SK-N-SH (cell line): Measurements from ENCODE around the gene CFAP97D1.

Source experiments
- ELF1 ChIP-seq: IDR thresholded peaks from 2 replicates; pipeline ENCODE4 v1.4.0; 2012
- POLR2AphosphoS5 ChIP-seq: IDR thresholded peaks from 2 replicates; pipeline ENCODE4 v1.6.1; 2012; ENCODE audit warnings: low read depth, low read length
- TAF1 ChIP-seq: IDR thresholded peaks from 2 replicates; pipeline ENCODE4 v1.6.1; 2012; ENCODE audit warnings: low read depth, mild to moderate bottlenecking, low read length, moderate library complexity, borderline replicate concordance
- USF2 ChIP-seq: fragments of 150-350 bp; IDR thresholded peaks from 2 replicates; pipeline ENCODE4 v1.6.1; 2017; ENCODE audit warnings: antibody characterized with exemption, low read length, low read depth, borderline replicate concordance
- TF ChIP-seq, protein P1 (sequence below): fragments of 200-600 bp; sonication (generic); IDR thresholded peaks from 2 replicates; pipeline ENCODE4 v1.6.1; 2017; ENCODE audit warnings: antibody characterized with exemption, mild to moderate bottlenecking, moderate library complexity
- TF ChIP-seq, protein P2 (sequence below): IDR thresholded peaks from 2 replicates; pipeline ENCODE4 v1.6.1; 2012; ENCODE audit warnings: mild to moderate bottlenecking, low read depth, low read length, moderate library complexity
- TF ChIP-seq, protein P3 (sequence below): fragments of 150-350 bp; IDR thresholded peaks from 2 replicates; pipeline ENCODE4 v1.6.1; 2016; ENCODE audit warnings: mild to moderate bottlenecking, low read depth, low read length

GRCh38 chr17:43830510-43831140 lies 50.4 kb downstream of the CFAP97D1 start:
- TF ChIP-seq, protein P1, sequence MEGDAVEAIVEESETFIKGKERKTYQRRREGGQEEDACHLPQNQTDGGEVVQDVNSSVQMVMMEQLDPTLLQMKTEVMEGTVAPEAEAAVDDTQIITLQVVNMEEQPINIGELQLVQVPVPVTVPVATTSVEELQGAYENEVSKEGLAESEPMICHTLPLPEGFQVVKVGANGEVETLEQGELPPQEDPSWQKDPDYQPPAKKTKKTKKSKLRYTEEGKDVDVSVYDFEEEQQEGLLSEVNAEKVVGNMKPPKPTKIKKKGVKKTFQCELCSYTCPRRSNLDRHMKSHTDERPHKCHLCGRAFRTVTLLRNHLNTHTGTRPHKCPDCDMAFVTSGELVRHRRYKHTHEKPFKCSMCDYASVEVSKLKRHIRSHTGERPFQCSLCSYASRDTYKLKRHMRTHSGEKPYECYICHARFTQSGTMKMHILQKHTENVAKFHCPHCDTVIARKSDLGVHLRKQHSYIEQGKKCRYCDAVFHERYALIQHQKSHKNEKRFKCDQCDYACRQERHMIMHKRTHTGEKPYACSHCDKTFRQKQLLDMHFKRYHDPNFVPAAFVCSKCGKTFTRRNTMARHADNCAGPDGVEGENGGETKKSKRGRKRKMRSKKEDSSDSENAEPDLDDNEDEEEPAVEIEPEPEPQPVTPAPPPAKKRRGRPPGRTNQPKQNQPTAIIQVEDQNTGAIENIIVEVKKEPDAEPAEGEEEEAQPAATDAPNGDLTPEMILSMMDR, result no peak
- TF ChIP-seq ELF1, result no peak
- no peak for TF ChIP-seq USF2
- TF ChIP-seq, protein P2, sequence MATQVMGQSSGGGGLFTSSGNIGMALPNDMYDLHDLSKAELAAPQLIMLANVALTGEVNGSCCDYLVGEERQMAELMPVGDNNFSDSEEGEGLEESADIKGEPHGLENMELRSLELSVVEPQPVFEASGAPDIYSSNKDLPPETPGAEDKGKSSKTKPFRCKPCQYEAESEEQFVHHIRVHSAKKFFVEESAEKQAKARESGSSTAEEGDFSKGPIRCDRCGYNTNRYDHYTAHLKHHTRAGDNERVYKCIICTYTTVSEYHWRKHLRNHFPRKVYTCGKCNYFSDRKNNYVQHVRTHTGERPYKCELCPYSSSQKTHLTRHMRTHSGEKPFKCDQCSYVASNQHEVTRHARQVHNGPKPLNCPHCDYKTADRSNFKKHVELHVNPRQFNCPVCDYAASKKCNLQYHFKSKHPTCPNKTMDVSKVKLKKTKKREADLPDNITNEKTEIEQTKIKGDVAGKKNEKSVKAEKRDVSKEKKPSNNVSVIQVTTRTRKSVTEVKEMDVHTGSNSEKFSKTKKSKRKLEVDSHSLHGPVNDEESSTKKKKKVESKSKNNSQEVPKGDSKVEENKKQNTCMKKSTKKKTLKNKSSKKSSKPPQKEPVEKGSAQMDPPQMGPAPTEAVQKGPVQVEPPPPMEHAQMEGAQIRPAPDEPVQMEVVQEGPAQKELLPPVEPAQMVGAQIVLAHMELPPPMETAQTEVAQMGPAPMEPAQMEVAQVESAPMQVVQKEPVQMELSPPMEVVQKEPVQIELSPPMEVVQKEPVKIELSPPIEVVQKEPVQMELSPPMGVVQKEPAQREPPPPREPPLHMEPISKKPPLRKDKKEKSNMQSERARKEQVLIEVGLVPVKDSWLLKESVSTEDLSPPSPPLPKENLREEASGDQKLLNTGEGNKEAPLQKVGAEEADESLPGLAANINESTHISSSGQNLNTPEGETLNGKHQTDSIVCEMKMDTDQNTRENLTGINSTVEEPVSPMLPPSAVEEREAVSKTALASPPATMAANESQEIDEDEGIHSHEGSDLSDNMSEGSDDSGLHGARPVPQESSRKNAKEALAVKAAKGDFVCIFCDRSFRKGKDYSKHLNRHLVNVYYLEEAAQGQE, result no peak
- TF ChIP-seq TAF1, result no peak
- TF ChIP-seq POLR2AphosphoS5, result no peak
- TF ChIP-seq, protein P3, sequence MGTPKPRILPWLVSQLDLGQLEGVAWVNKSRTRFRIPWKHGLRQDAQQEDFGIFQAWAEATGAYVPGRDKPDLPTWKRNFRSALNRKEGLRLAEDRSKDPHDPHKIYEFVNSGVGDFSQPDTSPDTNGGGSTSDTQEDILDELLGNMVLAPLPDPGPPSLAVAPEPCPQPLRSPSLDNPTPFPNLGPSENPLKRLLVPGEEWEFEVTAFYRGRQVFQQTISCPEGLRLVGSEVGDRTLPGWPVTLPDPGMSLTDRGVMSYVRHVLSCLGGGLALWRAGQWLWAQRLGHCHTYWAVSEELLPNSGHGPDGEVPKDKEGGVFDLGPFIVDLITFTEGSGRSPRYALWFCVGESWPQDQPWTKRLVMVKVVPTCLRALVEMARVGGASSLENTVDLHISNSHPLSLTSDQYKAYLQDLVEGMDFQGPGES, result no peak
